Measurements from ENCODE around the gene NUDT3. TPM values are rescaled to one million over a fixed set of nuclear protein-coding genes. Genes with fewer than 3 reads are reported as not detected.

The NUDT3 gene
- total and polyA plus RNA-seq, 9 of the 15 experiments (the other 6 are each of a cell fraction or from before 2014, with no cell fraction given), result 5.4 to 81.2 (median 56.4) TPM

DNA sequence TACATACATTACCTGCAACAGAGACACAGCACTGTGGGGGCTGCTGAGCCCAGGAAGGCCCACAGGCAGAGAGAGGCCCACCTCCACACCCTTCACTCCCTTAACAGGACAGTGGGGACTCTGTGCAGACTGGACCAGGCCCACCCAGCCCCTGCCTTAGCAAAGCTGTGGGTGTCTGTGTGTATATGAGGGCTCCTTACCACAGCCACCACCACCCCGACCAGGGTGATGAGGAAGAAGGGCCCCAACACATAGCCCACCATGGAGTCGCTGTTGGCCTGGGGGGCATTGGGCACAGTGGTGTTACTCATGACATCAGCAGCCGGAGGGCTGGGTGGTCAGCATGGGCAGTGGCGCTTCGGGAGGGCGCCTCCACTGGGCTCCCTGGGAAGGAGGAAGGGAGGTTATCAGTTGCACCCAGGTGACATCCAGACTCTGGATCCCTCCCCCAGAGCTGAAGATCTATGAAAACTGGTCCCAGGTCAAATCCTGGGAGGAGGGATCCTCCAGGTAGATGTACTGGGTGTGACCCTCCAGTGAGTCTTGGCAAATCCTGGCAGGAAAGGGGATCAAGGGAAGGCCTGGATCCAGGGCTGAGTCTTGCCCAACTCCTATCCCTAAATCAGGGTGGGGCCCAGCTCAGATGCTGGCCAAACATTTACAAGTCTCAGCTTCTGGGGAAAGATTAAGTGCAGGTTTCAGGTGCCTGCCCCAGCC lies 144.8 kb downstream of the NUDT3 start (continued):
- no peak for TF ChIP-seq RBM25 (IDR thresholded peaks at IDR 0.05; ENCODE audit: low read depth, low read length, severe bottlenecking)
- TF ChIP-seq, protein P1, sequence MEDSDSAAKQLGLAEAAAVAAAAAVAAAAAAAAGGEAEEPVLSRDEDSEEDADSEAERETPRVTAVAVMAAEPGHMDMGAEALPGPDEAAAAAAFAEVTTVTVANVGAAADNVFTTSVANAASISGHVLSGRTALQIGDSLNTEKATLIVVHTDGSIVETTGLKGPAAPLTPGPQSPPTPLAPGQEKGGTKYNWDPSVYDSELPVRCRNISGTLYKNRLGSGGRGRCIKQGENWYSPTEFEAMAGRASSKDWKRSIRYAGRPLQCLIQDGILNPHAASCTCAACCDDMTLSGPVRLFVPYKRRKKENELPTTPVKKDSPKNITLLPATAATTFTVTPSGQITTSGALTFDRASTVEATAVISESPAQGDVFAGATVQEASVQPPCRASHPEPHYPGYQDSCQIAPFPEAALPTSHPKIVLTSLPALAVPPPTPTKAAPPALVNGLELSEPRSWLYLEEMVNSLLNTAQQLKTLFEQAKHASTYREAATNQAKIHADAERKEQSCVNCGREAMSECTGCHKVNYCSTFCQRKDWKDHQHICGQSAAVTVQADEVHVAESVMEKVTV (CRISPR knock-in tag; IDR thresholded peaks at IDR 0.05), result no peak
- TF ChIP-seq ZC3H4 (CRISPR knock-in tag; IDR thresholded peaks at IDR 0.05; ENCODE audit: borderline replicate concordance), result 0 out of 2 replicates have a peak, but pooled peaks have one; percentile 15
- peak; percentile 18; the same call in 1 of the 2 replicates for TF ChIP-seq SMAD4 (CRISPR knock-in tag; conservative IDR thresholded peaks at IDR 0.05)
- TF ChIP-seq ZNF224 (CRISPR knock-in tag; IDR thresholded peaks at IDR 0.05), result no peak
- no peak for TF ChIP-seq KLF13 (tag; IDR thresholded peaks at IDR 0.05; ENCODE audit: borderline replicate concordance, low read depth)
- TF ChIP-seq, protein P2, sequence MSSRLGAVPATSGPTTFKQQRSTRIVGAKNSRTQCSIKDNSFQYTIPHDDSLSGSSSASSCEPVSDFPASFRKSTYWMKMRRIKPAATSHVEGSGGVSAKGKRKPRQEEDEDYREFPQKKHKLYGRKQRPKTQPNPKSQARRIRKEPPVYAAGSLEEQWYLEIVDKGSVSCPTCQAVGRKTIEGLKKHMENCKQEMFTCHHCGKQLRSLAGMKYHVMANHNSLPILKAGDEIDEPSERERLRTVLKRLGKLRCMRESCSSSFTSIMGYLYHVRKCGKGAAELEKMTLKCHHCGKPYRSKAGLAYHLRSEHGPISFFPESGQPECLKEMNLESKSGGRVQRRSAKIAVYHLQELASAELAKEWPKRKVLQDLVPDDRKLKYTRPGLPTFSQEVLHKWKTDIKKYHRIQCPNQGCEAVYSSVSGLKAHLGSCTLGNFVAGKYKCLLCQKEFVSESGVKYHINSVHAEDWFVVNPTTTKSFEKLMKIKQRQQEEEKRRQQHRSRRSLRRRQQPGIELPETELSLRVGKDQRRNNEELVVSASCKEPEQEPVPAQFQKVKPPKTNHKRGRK (tag; IDR thresholded peaks at IDR 0.05), result no peak
- no peak for TF ChIP-seq ZNF431 (CRISPR knock-in tag; IDR thresholded peaks at IDR 0.05)
- no peak for TF ChIP-seq BMI1 (IDR thresholded peaks at IDR 0.05; ENCODE audit: low read length)
- TF ChIP-seq, protein P3, sequence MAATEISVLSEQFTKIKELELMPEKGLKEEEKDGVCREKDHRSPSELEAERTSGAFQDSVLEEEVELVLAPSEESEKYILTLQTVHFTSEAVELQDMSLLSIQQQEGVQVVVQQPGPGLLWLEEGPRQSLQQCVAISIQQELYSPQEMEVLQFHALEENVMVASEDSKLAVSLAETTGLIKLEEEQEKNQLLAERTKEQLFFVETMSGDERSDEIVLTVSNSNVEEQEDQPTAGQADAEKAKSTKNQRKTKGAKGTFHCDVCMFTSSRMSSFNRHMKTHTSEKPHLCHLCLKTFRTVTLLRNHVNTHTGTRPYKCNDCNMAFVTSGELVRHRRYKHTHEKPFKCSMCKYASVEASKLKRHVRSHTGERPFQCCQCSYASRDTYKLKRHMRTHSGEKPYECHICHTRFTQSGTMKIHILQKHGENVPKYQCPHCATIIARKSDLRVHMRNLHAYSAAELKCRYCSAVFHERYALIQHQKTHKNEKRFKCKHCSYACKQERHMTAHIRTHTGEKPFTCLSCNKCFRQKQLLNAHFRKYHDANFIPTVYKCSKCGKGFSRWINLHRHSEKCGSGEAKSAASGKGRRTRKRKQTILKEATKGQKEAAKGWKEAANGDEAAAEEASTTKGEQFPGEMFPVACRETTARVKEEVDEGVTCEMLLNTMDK (IDR thresholded peaks at IDR 0.05; ENCODE audit: borderline replicate concordance, insufficient read depth, low read depth, low read length, poor library complexity, severe bottlenecking), result peak; percentile 72
- no peak for TF ChIP-seq TBL1XR1 (IDR thresholded peaks at IDR 0.05; ENCODE audit: low read length in 2 of 2)
- TF ChIP-seq SMARCA4 (IDR thresholded peaks at IDR 0.05), result peak; percentile 55
- TF ChIP-seq HMGN3 (IDR thresholded peaks at IDR 0.05; ENCODE audit: borderline replicate concordance, extremely low read depth, insufficient read length, low read depth, low read length), result no peak
- TF ChIP-seq, protein P4, sequence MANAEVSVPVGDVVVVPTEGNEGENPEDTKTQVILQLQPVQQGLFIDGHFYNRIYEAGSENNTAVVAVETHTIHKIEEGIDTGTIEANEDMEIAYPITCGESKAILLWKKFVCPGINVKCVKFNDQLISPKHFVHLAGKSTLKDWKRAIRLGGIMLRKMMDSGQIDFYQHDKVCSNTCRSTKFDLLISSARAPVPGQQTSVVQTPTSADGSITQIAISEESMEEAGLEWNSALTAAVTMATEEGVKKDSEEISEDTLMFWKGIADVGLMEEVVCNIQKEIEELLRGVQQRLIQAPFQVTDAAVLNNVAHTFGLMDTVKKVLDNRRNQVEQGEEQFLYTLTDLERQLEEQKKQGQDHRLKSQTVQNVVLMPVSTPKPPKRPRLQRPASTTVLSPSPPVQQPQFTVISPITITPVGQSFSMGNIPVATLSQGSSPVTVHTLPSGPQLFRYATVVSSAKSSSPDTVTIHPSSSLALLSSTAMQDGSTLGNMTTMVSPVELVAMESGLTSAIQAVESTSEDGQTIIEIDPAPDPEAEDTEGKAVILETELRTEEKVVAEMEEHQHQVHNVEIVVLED (CRISPR knock-in tag; IDR thresholded peaks at IDR 0.05), result 0 out of 2 replicates have a peak, but pooled peaks have one; percentile 4
- TF ChIP-seq ZNF282 (CRISPR knock-in tag; IDR thresholded peaks at IDR 0.05), result no peak
- TF ChIP-seq, protein P5, sequence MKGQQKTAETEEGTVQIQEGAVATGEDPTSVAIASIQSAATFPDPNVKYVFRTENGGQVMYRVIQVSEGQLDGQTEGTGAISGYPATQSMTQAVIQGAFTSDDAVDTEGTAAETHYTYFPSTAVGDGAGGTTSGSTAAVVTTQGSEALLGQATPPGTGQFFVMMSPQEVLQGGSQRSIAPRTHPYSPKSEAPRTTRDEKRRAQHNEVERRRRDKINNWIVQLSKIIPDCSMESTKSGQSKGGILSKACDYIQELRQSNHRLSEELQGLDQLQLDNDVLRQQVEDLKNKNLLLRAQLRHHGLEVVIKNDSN (CRISPR knock-in tag; IDR thresholded peaks at IDR 0.05), result 0 out of 2 replicates have a peak, but pooled peaks have one; percentile 19
- TF ChIP-seq, protein P6, sequence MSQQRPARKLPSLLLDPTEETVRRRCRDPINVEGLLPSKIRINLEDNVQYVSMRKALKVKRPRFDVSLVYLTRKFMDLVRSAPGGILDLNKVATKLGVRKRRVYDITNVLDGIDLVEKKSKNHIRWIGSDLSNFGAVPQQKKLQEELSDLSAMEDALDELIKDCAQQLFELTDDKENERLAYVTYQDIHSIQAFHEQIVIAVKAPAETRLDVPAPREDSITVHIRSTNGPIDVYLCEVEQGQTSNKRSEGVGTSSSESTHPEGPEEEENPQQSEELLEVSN (IDR thresholded peaks at IDR 0.05; ENCODE audit: borderline replicate concordance in 1 of 2, extremely low read depth in 1 of 2, insufficient read depth in 1 of 2, insufficient read length in 1 of 2, low read depth in 1 of 2, low read length in 1 of 2, poor library complexity in 1 of 2, severe bottlenecking in 1 of 2), result no peak
